SK-N-SH treated with all-trans-retinoic acid at 6 μM for 48 hours (cell line): Measurements from ENCODE around the gene ACIN1.

Experiments
- ZFP30 ChIP-seq: fragments of 450-650 bp; formaldehyde crosslinking; IDR thresholded peaks from 2 replicates; pipeline ENCODE4 v1.5.0; 2022; ENCODE audit warnings: mild to moderate bottlenecking, moderate library complexity
- TF ChIP-seq, protein P1 (sequence below): fragments of 250-450 bp; sonication (Bioruptor Pico); IDR thresholded peaks from 2 replicates; pipeline ENCODE4 v1.8.0; 2020; ENCODE audit warnings: mild to moderate bottlenecking, moderate library complexity, borderline replicate concordance

DNA sequence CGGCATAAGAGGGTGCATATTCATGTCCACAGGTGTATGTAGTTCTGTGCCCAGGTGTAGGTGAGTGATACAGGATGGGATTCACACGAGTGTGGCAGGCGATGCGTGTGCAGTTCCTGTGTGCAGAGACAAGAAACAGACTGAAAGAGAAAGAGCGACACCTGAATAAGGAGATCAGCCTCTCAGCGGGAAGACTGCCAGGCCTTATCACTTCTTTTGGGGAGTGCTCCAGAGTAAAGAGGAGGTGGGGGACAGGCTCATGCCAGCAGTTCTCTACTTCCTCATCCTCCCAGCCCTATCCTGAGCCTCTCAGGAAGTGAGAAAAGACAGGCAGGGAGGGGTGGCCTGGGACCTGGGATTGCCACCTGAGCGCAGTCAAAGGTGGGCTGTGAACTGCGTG, 50.1 kb downstream of the ACIN1 start:
- TF ChIP-seq ZFP30: no peak
- TF ChIP-seq, protein P1, sequence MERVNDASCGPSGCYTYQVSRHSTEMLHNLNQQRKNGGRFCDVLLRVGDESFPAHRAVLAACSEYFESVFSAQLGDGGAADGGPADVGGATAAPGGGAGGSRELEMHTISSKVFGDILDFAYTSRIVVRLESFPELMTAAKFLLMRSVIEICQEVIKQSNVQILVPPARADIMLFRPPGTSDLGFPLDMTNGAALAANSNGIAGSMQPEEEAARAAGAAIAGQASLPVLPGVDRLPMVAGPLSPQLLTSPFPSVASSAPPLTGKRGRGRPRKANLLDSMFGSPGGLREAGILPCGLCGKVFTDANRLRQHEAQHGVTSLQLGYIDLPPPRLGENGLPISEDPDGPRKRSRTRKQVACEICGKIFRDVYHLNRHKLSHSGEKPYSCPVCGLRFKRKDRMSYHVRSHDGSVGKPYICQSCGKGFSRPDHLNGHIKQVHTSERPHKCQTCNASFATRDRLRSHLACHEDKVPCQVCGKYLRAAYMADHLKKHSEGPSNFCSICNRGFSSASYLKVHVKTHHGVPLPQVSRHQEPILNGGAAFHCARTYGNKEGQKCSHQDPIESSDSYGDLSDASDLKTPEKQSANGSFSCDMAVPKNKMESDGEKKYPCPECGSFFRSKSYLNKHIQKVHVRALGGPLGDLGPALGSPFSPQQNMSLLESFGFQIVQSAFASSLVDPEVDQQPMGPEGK: no peak
